HepG2 (cell line): ENCODE results near the gene COG1. TPM values are rescaled to one million over a fixed set of nuclear protein-coding genes. Genes with fewer than 3 reads are reported as not detected.

Source experiments
- ATAC-seq: fragments of 200-7000 bp; cut with Tn5 transposase; 3 replicates; pipeline ENCODE4 v1.9.1; 2020; ENCODE audit warnings: mild to moderate bottlenecking, moderate library complexity
- BruUV-seq: library from RNA; stranded (reverse); fragments of 400-500 nt; replicated peaks from 2 replicates; lab custom pipeline; 2021; lab: Mats Ljungman, UMichigan
- CTCF ChIA-PET: fragments of 300-600 bp; formaldehyde crosslinking; extraction: SDS; loops from one replicate; lab custom pipeline; 2021; ENCODE audit warnings: low total read pairs, inconsistent platforms, low intra/inter-chr PET ratio; lab: Yijun Ruan, JAX
- POLR2A ChIA-PET: fragments of 350-600 bp; sonication (Branson Sonifier 250); formaldehyde crosslinking; loops from one replicate; lab custom pipeline; 2020; ENCODE audit warnings: antibody characterized with exemption, inconsistent platforms; lab: Yijun Ruan, JAX
- DNase-seq: peaks from one replicate; pipeline ENCODE4 v3.0.0-alpha.2; 2015; ENCODE audit warnings: low spot score
- FAIRE-seq: peaks from 3 replicates; lab custom pipeline; 2011; peaks lifted over from hg19 to GRCh38; lab: Jason Lieb, UNC
- H2AFZ ChIP-seq: one replicate; pipeline ENCODE4 v1.6.1; 2011; ENCODE audit warnings: low read length, inconsistent platforms
- H3K27ac ChIP-seq: fragments of 300-600 bp; 3 replicates; pipeline ENCODE4 v1.8.0; 2011; ENCODE audit warnings: mixed run types, mild to moderate bottlenecking, mixed read lengths, low read length, inconsistent platforms; ENCODE audit not compliant: insufficient read depth; ENCODE audit errors: extremely low read length
- H3K27me3 ChIP-seq, 2 experiments: fragments of 200-600 bp in 1 of 2; 2 replicates in 1 of 2; 3 replicates in 1 of 2; pipeline versions ENCODE4 v1.6.0 to v1.8.0; 2011; ENCODE audit warnings: low read length in 2 of 2, mild to moderate bottlenecking in 2 of 2, moderate library complexity in 2 of 2, inconsistent platforms in 1 of 2; ENCODE audit not compliant: insufficient read depth in 2 of 2, control insufficient read depth in 1 of 2
- H3K36me3 ChIP-seq, 2 experiments: fragments of 200-600 bp in 1 of 2; replicated peaks in 1 of 2; 2 replicates in 1 of 2; 3 replicates in 1 of 2; pipeline versions ENCODE4 v1.5.1 to v1.8.0; 2011; ENCODE audit warnings: low read length in 2 of 2, inconsistent platforms in 1 of 2; ENCODE audit not compliant: insufficient read depth in 2 of 2, control insufficient read depth in 1 of 2
- H3K4me1 ChIP-seq: 2 replicates; pipeline ENCODE4 v1.5.1; 2012; ENCODE audit warnings: low read length, inconsistent platforms; ENCODE audit not compliant: insufficient read depth
- H3K4me2 ChIP-seq: 2 replicates; pipeline ENCODE4 v1.6.0; 2011; ENCODE audit warnings: low read depth, low read length, inconsistent platforms
- H3K4me3 ChIP-seq, 3 experiments: fragments of 200-600 bp in 1 of 3; sonication (generic), shearing (Covaris generic) in 1 of 3; replicated peaks in 1 of 3; 2 replicates each; pipeline ENCODE4 v1.5.1; 2011 to 2016; ENCODE audit warnings: low read length in 3 of 3, inconsistent platforms in 2 of 3, low read depth in 2 of 3, mild to moderate bottlenecking in 2 of 3, control low read depth in 1 of 3, mixed read lengths in 1 of 3; ENCODE audit not compliant: insufficient read depth in 1 of 3
- H3K79me2 ChIP-seq: one replicate; pipeline ENCODE4 v1.6.1; 2011; ENCODE audit warnings: low read length, inconsistent platforms; ENCODE audit not compliant: insufficient read depth
- H3K9ac ChIP-seq: 2 replicates; pipeline ENCODE4 v1.6.0; 2011; ENCODE audit warnings: mild to moderate bottlenecking, low read depth, low read length, inconsistent platforms; ENCODE audit not compliant: insufficient read depth
- H3K9me3 ChIP-seq: 2 replicates; pipeline ENCODE4 v1.5.1; 2012; ENCODE audit warnings: mild to moderate bottlenecking, low read length
- H4K20me1 ChIP-seq: 2 replicates; pipeline ENCODE4 v1.6.0; 2011; ENCODE audit warnings: inconsistent platforms, mild to moderate bottlenecking, low read length, moderate library complexity; ENCODE audit not compliant: insufficient read depth
- LCORL ChIP-seq, 2 experiments: fragments of 450-650 bp in 1 of 2; sonication (generic) in 1 of 2; formaldehyde crosslinking in 1 of 2; IDR thresholded peaks; 2 replicates each; pipeline versions ENCODE4 v1.5.0 to v1.6.1; 2017 to 2020; ENCODE audit warnings: antibody characterized with exemption in 1 of 2, missing genetic modification reagents in 1 of 2
- NFIB ChIP-seq: sonication (generic); formaldehyde crosslinking; IDR thresholded peaks from 2 replicates; pipeline ENCODE4 v1.9.0; 2021; ENCODE audit warnings: missing genetic modification reagents, mild to moderate bottlenecking, borderline replicate concordance
- PCBP2 ChIP-seq: fragments of 200-400 bp; formaldehyde crosslinking; optimal IDR thresholded peaks from 2 replicates; pipeline ENCODE3; 2018; ENCODE audit warnings: low read length, low read depth; ENCODE audit not compliant: poor library complexity, severe bottlenecking
- RXRA ChIP-seq: sonication (generic); formaldehyde crosslinking; IDR thresholded peaks from 2 replicates; pipeline ENCODE4 v1.5.1; 2020; ENCODE audit warnings: missing genetic modification reagents
- ZNF121 ChIP-seq: sonication (generic); formaldehyde crosslinking; IDR thresholded peaks from 2 replicates; pipeline ENCODE4 v1.5.0; 2020; ENCODE audit warnings: mild to moderate bottlenecking, missing genetic modification reagents
- ZNF570 ChIP-seq: sonication (generic); formaldehyde crosslinking; IDR thresholded peaks from 2 replicates; pipeline ENCODE4 v1.4.0; 2020; ENCODE audit warnings: mild to moderate bottlenecking, missing genetic modification reagents, borderline replicate concordance
- WGBS: methylation state at CpG from one replicate; pipeline ENCODE4 v1.1.6; 2017; ENCODE audit warnings: low lambda C conversion rate; 5-methylcytosine and 5-hydroxymethylcytosine counted together
- in situ Hi-C: cut with HindIII; loops from 2 replicates; pipeline ENCODE4 v1.10.0; 2017; ENCODE audit warnings: low pct_unique_long_range_greater_than_20kb; ENCODE audit not compliant: extremely low pct_ligation_motif_present
- intact Hi-C: fragments of 100-400 bp; cut with micrococcal nuclease; formaldehyde crosslinking; loops from one replicate; pipeline ENCODE4 v1.10.0; 2022; ENCODE audit not compliant: unreplicated experiment
- polyA plus RNA-seq, 8 experiments: library from polyadenylated mRNA; depleted of rRNA in 3 of 8; stranded (reverse) in 7 of 8; unstranded in 1 of 8; fragments of >200 nt; fragmentation: Illumina TruSeq in 4 of 8; extraction: Trizol in 4 of 8; gene quantifications; 2 replicates each; pipeline versions ENCODE4 v1.2.1 to v1.2.3, GENCODE V29; 2011 to 2016; ENCODE audit warnings: low read depth in 4 of 8, missing spikeins in 1 of 8, mixed read lengths in 1 of 8; ENCODE audit not compliant: insufficient read depth in 1 of 8
- total RNA-seq, 5 experiments: library from RNA; depleted of rRNA; stranded (reverse); fragments of >200 nt; fragmentation: Illumina TruSeq; extraction: Trizol; gene quantifications; 2 replicates each; pipeline ENCODE4 v1.2.3, GENCODE V29; 2016; ENCODE audit warnings: low read depth in 1 of 5

The COG1 gene
- total and polyA plus RNA-seq, 2 of the 13 experiments (the other 11 are each of a cell fraction or from before 2014, with no cell fraction given): 36.6 to 39.7 TPM

- CTCF ChIA-PET: no interaction called here
- no peak overlapping the region for H3K4me3 ChIP-seq
- in situ Hi-C loops: no loop called here
- no peak overlapping the region for H2AFZ ChIP-seq
- intact Hi-C loops: no loop called here
- H3K4me1 ChIP-seq: peaks cover 68% of the 10 kb centered on the region
- H3K27me3 ChIP-seq: peaks cover 2 to 47% of the 10 kb centered on the region in 2 experiments; a peak in 4 of 5 replicates
- ATAC-seq (no peak), FAIRE-seq (peak; percentile 39), DNase-seq (no peak)
- no peak for TF ChIP-seq ZNF570 (CRISPR knock-in tag)
- TF ChIP-seq ZNF121 (CRISPR knock-in tag): peak; percentile 82
- TF ChIP-seq NFIB: 0 out of 2 replicates have a peak, but pooled peaks have one; percentile 37
- TF ChIP-seq RXRA (CRISPR knock-in tag): 0 out of 2 replicates have a peak, but pooled peaks have one; percentile 13
- TF ChIP-seq PCBP2: peak; percentile 52
- TF ChIP-seq LCORL (IDR thresholded peaks at IDR 0.05): no peak
- TF ChIP-seq LCORL (CRISPR knock-in tag; IDR thresholded peaks at IDR 0.05): no peak
- H3K9ac ChIP-seq: no peak overlapping the region
- no peaks in the 10 kb centered on the region for H3K79me2 ChIP-seq
- H3K27ac ChIP-seq: no peak overlapping the region
- POLR2A ChIA-PET: no interaction called here
- BruUV-seq: no TSS peak
- 61% methylated on average over 9 of the region's 9 CpGs for WGBS
- H3K9me3 ChIP-seq: no peaks in the 10 kb centered on the region
- no peaks in the 10 kb centered on the region for H3K36me3 ChIP-seq
- no peak overlapping the region for H3K4me2 ChIP-seq
- no peaks in the 10 kb centered on the region for H4K20me1 ChIP-seq
These were observed 8.5 kb upstream of the COG1 start for GRCh38 chr17:73184136-73184993.
